ENCODE measurements around the gene POP5.

GRCh38 chr12:120592121-120593049 lies 11.2 kb upstream of the POP5 start:
- TF ChIP-seq CTCF (IDR thresholded peaks at IDR 0.05), result no peak
- TF ChIP-seq POLR2A (IDR thresholded peaks at IDR 0.05), result no peak
